Measurements from ENCODE around the gene CRKL. TPM values are rescaled to one million over a fixed set of nuclear protein-coding genes. Genes with fewer than 3 reads are reported as not detected.

Gene CRKL
- total RNA-seq, 1 donor = 38.4 TPM

DNA sequence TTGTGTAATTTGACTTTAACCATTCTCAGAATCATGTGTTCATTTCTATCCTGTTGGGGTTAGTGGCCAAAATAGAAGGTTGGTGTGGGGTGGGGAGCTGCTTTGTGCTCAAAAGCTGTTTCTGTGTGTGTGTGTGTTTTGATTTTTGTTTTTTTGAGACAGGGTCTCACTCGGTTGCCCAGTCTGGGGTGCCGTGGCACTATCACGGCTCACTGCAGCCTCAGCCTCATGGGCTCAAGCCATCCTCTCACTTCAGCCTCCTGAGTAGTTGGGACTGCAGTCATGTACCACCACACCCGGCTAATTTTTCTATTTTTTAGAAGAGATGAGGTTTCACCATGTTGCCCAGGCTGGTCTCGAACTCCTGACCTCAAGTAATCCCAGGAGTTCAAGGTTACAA, 31.8 kb downstream of the CRKL start:
- Histone ChIP-seq H3K27ac (ENCODE audit: low read depth, low read length) (no peak overlapping the region), H3K36me3 (ENCODE audit: insufficient read depth, low read length) (peaks cover 46% of the 10 kb centered on the region), H4K20me1 (ENCODE audit: insufficient read depth, low read length) (peaks cover 66% of the 10 kb centered on the region), H3K79me2 (ENCODE audit: insufficient read depth, low read length) (peaks cover 99% of the 10 kb centered on the region), H3K4me3 (ENCODE audit: insufficient read depth, low read length) (no peak overlapping the region), H3K4me2 (ENCODE audit: insufficient read depth, low read length) (no peak overlapping the region), H3K4me1 (ENCODE audit: insufficient read depth, low read length) (peaks cover 17% of the 10 kb centered on the region), H2AFZ (ENCODE audit: low read length) (no peak overlapping the region), H3K9me3 (ENCODE audit: low read depth, low read length) (no peaks in the 10 kb centered on the region), H3K27me3 (ENCODE audit: insufficient read depth, low read length) (no peaks in the 10 kb centered on the region)
- no peak for TF ChIP-seq CTCF (IDR thresholded peaks at IDR 0.05; ENCODE audit: extremely low read depth, low read depth, low read length)
- DNase-seq (ENCODE audit: insufficient read length, low spot score, missing footprints) = no peak

DNA sequence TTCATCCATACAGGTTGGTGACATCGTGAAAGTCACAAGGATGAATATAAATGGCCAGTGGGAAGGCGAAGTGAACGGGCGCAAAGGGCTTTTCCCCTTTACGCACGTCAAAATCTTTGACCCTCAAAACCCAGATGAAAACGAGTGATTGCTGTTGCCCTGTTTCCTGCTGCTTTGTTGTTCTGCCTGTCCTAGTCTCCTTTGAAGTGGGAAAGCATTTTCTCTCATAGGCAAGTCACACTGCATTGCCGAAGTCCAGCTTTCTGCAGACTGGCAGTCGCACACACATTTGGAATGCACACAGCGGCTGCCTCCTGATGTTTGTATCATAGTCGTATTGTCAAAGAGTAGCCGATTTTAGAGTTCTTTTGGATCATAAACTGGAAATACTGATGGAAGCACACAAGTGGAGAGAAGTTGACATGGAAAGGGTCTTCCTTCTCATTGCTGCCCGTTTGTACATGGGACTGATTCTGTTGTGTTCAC, 32.5 kb downstream of the CRKL start:
- Histone ChIP-seq H4K20me1 (ENCODE audit: insufficient read depth, low read length) (peaks cover 69% of the 10 kb centered on the region), H3K27ac (ENCODE audit: low read depth, low read length) (no peak overlapping the region), H3K36me3 (ENCODE audit: insufficient read depth, low read length) (peaks cover 46% of the 10 kb centered on the region), H3K4me3 (ENCODE audit: insufficient read depth, low read length) (no peak overlapping the region), H2AFZ (ENCODE audit: low read length) (no peak overlapping the region), H3K9me3 (ENCODE audit: low read depth, low read length) (no peaks in the 10 kb centered on the region), H3K4me1 (ENCODE audit: insufficient read depth, low read length) (peaks cover 17% of the 10 kb centered on the region), H3K4me2 (ENCODE audit: insufficient read depth, low read length) (no peak overlapping the region), H3K27me3 (ENCODE audit: insufficient read depth, low read length) (no peaks in the 10 kb centered on the region), H3K79me2 (ENCODE audit: insufficient read depth, low read length) (peaks cover 92% of the 10 kb centered on the region)
- DNase-seq (ENCODE audit: insufficient read length, low spot score, missing footprints) = peak; percentile 54
- TF ChIP-seq CTCF (IDR thresholded peaks at IDR 0.05; ENCODE audit: extremely low read depth, low read depth, low read length) = no peak

DNA sequence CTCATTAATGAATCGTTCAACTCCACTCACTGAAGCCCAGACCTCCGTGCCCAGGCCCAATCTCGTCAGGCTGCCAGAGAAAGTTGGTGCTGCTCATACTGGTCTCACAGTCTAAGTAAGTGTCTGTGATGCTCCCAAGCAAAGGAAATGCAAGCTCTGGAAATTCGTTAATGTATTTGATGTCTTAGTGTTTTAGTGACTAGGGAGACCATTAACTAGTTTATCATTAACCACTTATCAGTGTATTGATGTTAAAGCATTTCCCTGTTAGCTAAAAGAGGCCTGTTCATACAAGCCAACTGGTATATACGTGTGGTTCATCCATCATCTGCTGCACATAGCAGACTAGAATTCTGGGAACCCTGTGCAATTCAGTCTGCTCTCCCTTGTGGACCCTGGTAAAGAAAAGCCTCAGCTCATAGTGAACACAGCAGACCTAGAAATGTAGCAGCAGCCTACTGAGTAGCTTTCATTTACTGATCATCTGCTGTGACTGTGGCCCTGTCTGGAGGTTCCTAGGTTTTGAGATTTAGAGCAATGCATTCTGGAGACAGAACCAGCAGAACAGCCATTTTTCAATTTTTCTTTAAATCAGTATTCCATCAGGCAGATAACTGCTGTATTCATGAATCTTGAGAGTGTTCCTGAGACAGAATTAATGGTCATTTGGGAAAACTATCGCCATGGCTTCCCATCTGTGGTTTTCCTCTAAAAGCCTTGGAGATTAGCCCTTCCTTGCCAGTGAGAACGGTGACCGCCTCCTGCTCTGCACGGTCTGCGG, 34.1 kb downstream of the CRKL start:
- Histone ChIP-seq H3K27ac (ENCODE audit: low read depth, low read length) (no peak overlapping the region), H4K20me1 (ENCODE audit: insufficient read depth, low read length) (peaks cover 59% of the 10 kb centered on the region), H3K4me1 (ENCODE audit: insufficient read depth, low read length) (peaks cover 7% of the 10 kb centered on the region), H2AFZ (ENCODE audit: low read length) (no peak overlapping the region), H3K79me2 (ENCODE audit: insufficient read depth, low read length) (peaks cover 76% of the 10 kb centered on the region), H3K4me3 (ENCODE audit: insufficient read depth, low read length) (no peak overlapping the region), H3K27me3 (ENCODE audit: insufficient read depth, low read length) (no peaks in the 10 kb centered on the region), H3K4me2 (ENCODE audit: insufficient read depth, low read length) (no peak overlapping the region), H3K9me3 (ENCODE audit: low read depth, low read length) (no peaks in the 10 kb centered on the region), H3K36me3 (ENCODE audit: insufficient read depth, low read length) (peaks cover 46% of the 10 kb centered on the region)
- TF ChIP-seq CTCF (IDR thresholded peaks at IDR 0.05; ENCODE audit: extremely low read depth, low read depth, low read length) = no peak
- no peak for DNase-seq (ENCODE audit: insufficient read length, low spot score, missing footprints)

- Histone ChIP-seq H3K4me2 (ENCODE audit: insufficient read depth, low read length) (no peak overlapping the region), H3K4me1 (ENCODE audit: insufficient read depth, low read length) (peaks cover 8% of the 10 kb centered on the region), H2AFZ (ENCODE audit: low read length) (no peak overlapping the region), H3K36me3 (ENCODE audit: insufficient read depth, low read length) (peaks cover 46% of the 10 kb centered on the region), H3K27ac (ENCODE audit: low read depth, low read length) (no peak overlapping the region), H3K27me3 (ENCODE audit: insufficient read depth, low read length) (no peaks in the 10 kb centered on the region), H3K4me3 (ENCODE audit: insufficient read depth, low read length) (no peak overlapping the region), H3K79me2 (ENCODE audit: insufficient read depth, low read length) (peaks cover 70% of the 10 kb centered on the region), H4K20me1 (ENCODE audit: insufficient read depth, low read length) (peaks cover 53% of the 10 kb centered on the region), H3K9me3 (ENCODE audit: low read depth, low read length) (no peaks in the 10 kb centered on the region)
- no peak for DNase-seq (ENCODE audit: insufficient read length, low spot score, missing footprints)
- no peak for TF ChIP-seq CTCF (IDR thresholded peaks at IDR 0.05; ENCODE audit: extremely low read depth, low read depth, low read length)
Measured at GRCh38 chr22:20951932-20952380, 34.7 kb downstream of the CRKL start.
